ENCODE data around the gene FZR1. TPM values are rescaled to one million over a fixed set of nuclear protein-coding genes. Genes with fewer than 3 reads are reported as not detected.

FZR1 gene
- total and polyA plus RNA-seq, 9 of the 15 experiments (the other 6 are each of a cell fraction or from before 2014, with no cell fraction given), result 0.18 to 48.0 (median 22.2) TPM

DNA sequence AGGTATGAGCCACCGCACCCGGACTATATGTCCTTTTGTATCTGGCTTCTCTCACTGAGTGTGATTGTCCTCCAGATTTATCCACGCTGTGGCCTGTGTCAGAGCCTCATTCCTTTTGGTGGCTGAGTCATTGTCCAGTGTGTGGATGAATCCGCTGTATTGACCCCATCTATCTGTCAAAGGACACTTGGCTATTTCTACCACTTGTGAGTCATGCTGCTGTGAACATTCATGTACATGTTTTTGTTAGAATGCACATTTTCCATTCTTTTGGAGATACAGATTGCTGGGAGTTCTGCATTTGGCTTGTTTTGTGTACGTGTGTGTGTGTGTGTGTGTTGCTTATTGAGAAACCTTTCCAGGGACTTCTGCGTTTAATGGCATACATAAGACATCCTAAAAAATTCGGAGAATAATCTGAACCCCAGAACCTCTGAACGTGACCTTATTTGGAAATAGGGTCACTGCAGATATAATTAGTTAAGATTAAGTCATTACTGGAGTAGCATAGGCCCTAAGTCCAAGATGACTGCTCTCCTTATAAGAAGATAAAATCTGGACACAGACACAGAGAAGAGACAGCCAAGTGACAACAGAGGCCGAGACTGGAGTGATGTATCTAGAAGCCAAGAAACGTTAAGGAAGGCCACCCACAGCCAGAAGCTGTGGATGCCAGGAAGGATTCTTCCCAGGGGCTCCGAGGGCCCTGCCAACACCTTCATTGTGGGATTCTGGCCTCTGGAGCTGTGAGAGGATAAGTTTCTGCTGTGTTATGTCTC lies 74.2 kb downstream of the FZR1 start (continued):
- no peak for TF ChIP-seq TEAD2 (tag; IDR thresholded peaks at IDR 0.05)
- no peak for TF ChIP-seq KLF13 (tag; IDR thresholded peaks at IDR 0.05; ENCODE audit: borderline replicate concordance, low read depth)
- no peak for TF ChIP-seq RUNX1 (IDR thresholded peaks at IDR 0.05; ENCODE audit: low read depth)
- no peak for TF ChIP-seq RBM22 (IDR thresholded peaks at IDR 0.05; ENCODE audit: low read depth, low read length, poor library complexity, severe bottlenecking)
- no peak for TF ChIP-seq RBBP5 (IDR thresholded peaks at IDR 0.05; ENCODE audit: borderline replicate concordance, insufficient read depth, low read length, poor library complexity, severe bottlenecking)
- no peak for TF ChIP-seq ZNF143 (CRISPR knock-in tag; IDR thresholded peaks at IDR 0.05)
- TF ChIP-seq SUPT5H (IDR thresholded peaks at IDR 0.05), result no peak
- no peak for TF ChIP-seq FIP1L1 (IDR thresholded peaks at IDR 0.05; ENCODE audit: low read depth, low read length, poor library complexity, severe bottlenecking)
- TF ChIP-seq RBM17 (IDR thresholded peaks at IDR 0.05; ENCODE audit: borderline replicate concordance, low read depth, low read length), result no peak
- no peak for TF ChIP-seq CREBBP (IDR thresholded peaks at IDR 0.05; ENCODE audit: low read depth, low read length)
- TF ChIP-seq ESRRB (CRISPR knock-in tag; IDR thresholded peaks at IDR 0.05; ENCODE audit: borderline replicate concordance), result no peak
- TF ChIP-seq SMAD4 (CRISPR knock-in tag; conservative IDR thresholded peaks at IDR 0.05), result no peak
- TF ChIP-seq, protein P1, sequence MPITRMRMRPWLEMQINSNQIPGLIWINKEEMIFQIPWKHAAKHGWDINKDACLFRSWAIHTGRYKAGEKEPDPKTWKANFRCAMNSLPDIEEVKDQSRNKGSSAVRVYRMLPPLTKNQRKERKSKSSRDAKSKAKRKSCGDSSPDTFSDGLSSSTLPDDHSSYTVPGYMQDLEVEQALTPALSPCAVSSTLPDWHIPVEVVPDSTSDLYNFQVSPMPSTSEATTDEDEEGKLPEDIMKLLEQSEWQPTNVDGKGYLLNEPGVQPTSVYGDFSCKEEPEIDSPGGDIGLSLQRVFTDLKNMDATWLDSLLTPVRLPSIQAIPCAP (CRISPR knock-in tag; IDR thresholded peaks at IDR 0.05; ENCODE audit: borderline replicate concordance), result no peak
- no peak for TF ChIP-seq ELF4 (CRISPR knock-in tag; IDR thresholded peaks at IDR 0.05)
- no peak for TF ChIP-seq ATF1 (CRISPR knock-in tag; IDR thresholded peaks at IDR 0.05)
- TF ChIP-seq ATF1 (tag; IDR thresholded peaks at IDR 0.05), result 0 out of 2 replicates have a peak, but pooled peaks have one; percentile 14
- no peak for TF ChIP-seq GTF2A2 (tag; IDR thresholded peaks at IDR 0.05)
- no peak for TF ChIP-seq MCM3 (IDR thresholded peaks at IDR 0.05)
- TF ChIP-seq SMARCB1 (IDR thresholded peaks at IDR 0.05; ENCODE audit: insufficient read length, low read depth), result no peak
- TF ChIP-seq NFE2L1 (tag; IDR thresholded peaks at IDR 0.05; ENCODE audit: borderline replicate concordance, low read depth), result no peak
- no peak for TF ChIP-seq PHB2 (IDR thresholded peaks at IDR 0.05; ENCODE audit: low read depth)
- no peak for TF ChIP-seq CBFB (CRISPR knock-in tag; IDR thresholded peaks at IDR 0.05)
- no peak for TF ChIP-seq OTX1 (CRISPR knock-in tag; IDR thresholded peaks at IDR 0.05)
- peak; percentile 63; the same call in 1 of the 2 replicates for TF ChIP-seq EHMT2 (IDR thresholded peaks at IDR 0.05)
- TF ChIP-seq MTA2 (IDR thresholded peaks at IDR 0.05; ENCODE audit: low read depth), result 0 out of 2 replicates have a peak, but pooled peaks have one; percentile 12
